ENCODE results near the gene GTF2H2.
"Not testable (repeated sequence)": the region's sequence is repeated elsewhere in the genome, so short reads cannot be mapped to it uniquely, and the experiment has no call there.

DNA sequence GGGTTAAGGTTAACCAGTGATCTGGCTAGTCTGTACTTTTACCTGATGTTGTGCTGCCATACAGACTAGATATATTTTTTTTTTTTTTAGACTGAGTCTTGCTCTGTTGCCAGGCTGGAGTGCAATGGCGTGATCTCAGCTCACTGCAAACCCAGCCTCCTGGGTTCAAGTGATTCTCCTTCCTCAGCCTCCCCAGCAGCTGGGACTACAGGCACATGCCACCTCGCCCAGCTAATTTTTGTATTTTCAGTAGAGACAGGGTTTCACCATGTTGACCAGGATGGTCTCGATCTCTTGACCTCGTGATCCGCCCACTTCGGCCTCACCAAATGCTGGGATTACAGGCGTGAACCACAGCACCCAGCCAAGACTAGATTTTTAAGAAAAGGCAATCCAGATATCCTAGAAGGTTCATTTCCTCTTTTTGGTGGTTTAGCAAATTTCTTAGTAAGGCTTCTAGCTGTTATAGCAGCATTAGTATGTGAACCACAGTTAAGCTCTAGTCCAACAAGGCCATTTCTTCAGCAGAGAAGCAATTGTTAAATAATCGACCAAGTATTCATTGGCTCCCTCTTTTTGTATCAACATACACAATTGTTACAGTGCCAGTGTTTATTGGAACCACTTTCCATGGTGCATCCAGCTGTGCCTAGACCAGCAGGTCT lies 42.1 kb downstream of the GTF2H2 start, which contains the start of gene NAIP:
- TF ChIP-seq CTCF, ZNF146, ZBTB21 (tag by site-specific recombination; IDR thresholded peaks at IDR 0.05): not testable (repeated sequence)
- TF ChIP-seq, protein P1, sequence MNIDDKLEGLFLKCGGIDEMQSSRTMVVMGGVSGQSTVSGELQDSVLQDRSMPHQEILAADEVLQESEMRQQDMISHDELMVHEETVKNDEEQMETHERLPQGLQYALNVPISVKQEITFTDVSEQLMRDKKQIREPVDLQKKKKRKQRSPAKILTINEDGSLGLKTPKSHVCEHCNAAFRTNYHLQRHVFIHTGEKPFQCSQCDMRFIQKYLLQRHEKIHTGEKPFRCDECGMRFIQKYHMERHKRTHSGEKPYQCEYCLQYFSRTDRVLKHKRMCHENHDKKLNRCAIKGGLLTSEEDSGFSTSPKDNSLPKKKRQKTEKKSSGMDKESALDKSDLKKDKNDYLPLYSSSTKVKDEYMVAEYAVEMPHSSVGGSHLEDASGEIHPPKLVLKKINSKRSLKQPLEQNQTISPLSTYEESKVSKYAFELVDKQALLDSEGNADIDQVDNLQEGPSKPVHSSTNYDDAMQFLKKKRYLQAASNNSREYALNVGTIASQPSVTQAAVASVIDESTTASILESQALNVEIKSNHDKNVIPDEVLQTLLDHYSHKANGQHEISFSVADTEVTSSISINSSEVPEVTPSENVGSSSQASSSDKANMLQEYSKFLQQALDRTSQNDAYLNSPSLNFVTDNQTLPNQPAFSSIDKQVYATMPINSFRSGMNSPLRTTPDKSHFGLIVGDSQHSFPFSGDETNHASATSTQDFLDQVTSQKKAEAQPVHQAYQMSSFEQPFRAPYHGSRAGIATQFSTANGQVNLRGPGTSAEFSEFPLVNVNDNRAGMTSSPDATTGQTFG (tag by site-specific recombination; IDR thresholded peaks at IDR 0.05; ENCODE audit: borderline replicate concordance), result not testable (repeated sequence)

All from HEK293 (cell line).